DMS53 (cell line): ENCODE data around the gene SDHAF2.
"Not testable (repeated sequence)": the region's sequence is repeated elsewhere in the genome, so short reads cannot be mapped to it uniquely, and the experiment has no call there.

Source experiments
- DNase-seq: peaks from one replicate; lab custom pipeline; 2025; lab: John Stamatoyannopoulos, UW

SDHAF2 gene

GRCh38 chr11:61425367-61426131, 4.4 kb upstream of the SDHAF2 start:
- no peak for DNase-seq

- peak; percentile 81 for DNase-seq
Observed at GRCh38 chr11:61429346-61429690, 606 bp upstream of the SDHAF2 start.

- not testable (repeated sequence) for DNase-seq
Observed at GRCh38 chr11:61430839-61431238, 915 bp downstream of the SDHAF2 start.

GRCh38 chr11:61437496-61437895, 7.6 kb downstream of the SDHAF2 start:
- DNase-seq, result no peak

- no peak for DNase-seq
Observed at GRCh38 chr11:61439615-61440014, 9.7 kb downstream of the SDHAF2 start.

- DNase-seq, result no peak
Observed at GRCh38 chr11:61442616-61443015, 12.7 kb downstream of the SDHAF2 start.

- DNase-seq, result peak; percentile 77
Observed at GRCh38 chr11:61445516-61445915, 15.6 kb downstream of the SDHAF2 start.

GRCh38 chr11:61446211-61446651, 16.3 kb downstream of the SDHAF2 start:
- DNase-seq, result peak; percentile 97

GRCh38 chr11:61447601-61448551, 18.0 kb downstream of the SDHAF2 start:
- no peak for DNase-seq

- DNase-seq, result no peak
Observed at GRCh38 chr11:61448552-61448927, 18.6 kb downstream of the SDHAF2 start.

GRCh38 chr11:61452825-61453224, 22.9 kb downstream of the SDHAF2 start:
- DNase-seq, result no peak

GRCh38 chr11:61453695-61454094, 23.8 kb downstream of the SDHAF2 start:
- DNase-seq, result no peak

GRCh38 chr11:61454520-61454919, 24.6 kb downstream of the SDHAF2 start:
- no peak for DNase-seq

- DNase-seq, result no peak
Observed at GRCh38 chr11:61460474-61460881, 30.6 kb downstream of the SDHAF2 start.

- no peak for DNase-seq
Observed at GRCh38 chr11:61460986-61461385, 31.1 kb downstream of the SDHAF2 start.

GRCh38 chr11:61467602-61468001, 37.7 kb downstream of the SDHAF2 start:
- DNase-seq, result not testable (repeated sequence)

GRCh38 chr11:61468002-61468401, 38.1 kb downstream of the SDHAF2 start:
- no peak for DNase-seq

- no peak for DNase-seq
Observed at GRCh38 chr11:61472282-61472681, 42.4 kb downstream of the SDHAF2 start.

GRCh38 chr11:61472868-61473267, 42.9 kb downstream of the SDHAF2 start:
- DNase-seq, result no peak

- no peak for DNase-seq
Observed at GRCh38 chr11:61473370-61474012, 43.6 kb downstream of the SDHAF2 start.

GRCh38 chr11:61474013-61474643, 44.2 kb downstream of the SDHAF2 start:
- DNase-seq, result no peak

- no peak for DNase-seq
Observed at GRCh38 chr11:61475433-61475832, 45.5 kb downstream of the SDHAF2 start.
